HG03103 (cell line): Measurements from ENCODE around the gene KMT2B.

Experiments used
- ATAC-seq: cut with Tn5 transposase; IDR thresholded peaks from one replicate; pipeline ENCODE4 v1.9.1; 2021; ENCODE audit warnings: low read depth; ENCODE audit not compliant: unreplicated experiment

KMT2B gene

GRCh38 chr19:35775298-35776101 is 57.7 kb downstream of the KMT2B start, which contains the start of gene ARHGAP33:
Gene ARHGAP33 (plus strand): TSS chr19:35775564. CDS start chr19:35775659, 95 bp downstream.
- peak; percentile 80 for ATAC-seq

GRCh38 chr19:35776102-35776788 is 58.4 kb downstream of the KMT2B start:
- ATAC-seq = no peak

GRCh38 chr19:35777086-35777841 is 59.5 kb downstream of the KMT2B start:
- ATAC-seq = no peak

- no peak for ATAC-seq
These were observed 60.2 kb downstream of the KMT2B start for GRCh38 chr19:35777961-35778360.

GRCh38 chr19:35779033-35779432 is 61.2 kb downstream of the KMT2B start:
- no peak for ATAC-seq

GRCh38 chr19:35780058-35780457 is 62.3 kb downstream of the KMT2B start:
- ATAC-seq = no peak

- ATAC-seq = no peak
These were observed 62.9 kb downstream of the KMT2B start for GRCh38 chr19:35780717-35781116.

- ATAC-seq = no peak
These were observed 63.8 kb downstream of the KMT2B start for GRCh38 chr19:35781650-35782049.

GRCh38 chr19:35782589-35782988 is 64.8 kb downstream of the KMT2B start:
- ATAC-seq = no peak

GRCh38 chr19:35783469-35784434 is 65.9 kb downstream of the KMT2B start:
- ATAC-seq = no peak

- no peak for ATAC-seq
These were observed 66.9 kb downstream of the KMT2B start for GRCh38 chr19:35784503-35785338.

GRCh38 chr19:35785339-35785627 is 67.5 kb downstream of the KMT2B start:
- ATAC-seq = no peak

GRCh38 chr19:35786299-35787160 is 68.7 kb downstream of the KMT2B start:
- ATAC-seq = no peak

- ATAC-seq = no peak
These were observed 69.5 kb downstream of the KMT2B start for GRCh38 chr19:35787227-35787799.
